IMR-90 (cell line): Measurements from ENCODE around the gene GRID1.

ENCODE experiments used
- CEBPB ChIP-seq: IDR thresholded peaks from 2 replicates; pipeline ENCODE4 v1.6.1; 2012; ENCODE audit warnings: low read depth, low read length, improper control_type of control experiment
- CHD1 ChIP-seq: IDR thresholded peaks from 2 replicates; pipeline ENCODE4 v1.6.1; 2012; ENCODE audit warnings: low read depth, low read length, improper control_type of control experiment
- MAFK ChIP-seq: IDR thresholded peaks from 2 replicates; pipeline ENCODE4 v1.6.1; 2012; ENCODE audit warnings: low read depth, low read length, improper control_type of control experiment
- POLR2A ChIP-seq: IDR thresholded peaks from 2 replicates; pipeline ENCODE4 v1.6.1; 2012; ENCODE audit warnings: mild to moderate bottlenecking, low read depth, low read length
- RAD21 ChIP-seq: IDR thresholded peaks from 2 replicates; pipeline ENCODE4 v1.6.1; 2012; ENCODE audit warnings: low read length, improper control_type of control experiment
- RFX5 ChIP-seq: IDR thresholded peaks from 2 replicates; pipeline ENCODE4 v1.8.0; 2012; ENCODE audit warnings: low read depth, mild to moderate bottlenecking, low read length, moderate library complexity
- SMC3 ChIP-seq: fragments of 150-350 bp; IDR thresholded peaks from 2 replicates; pipeline ENCODE4 v1.6.1; 2016; ENCODE audit warnings: low read depth, mild to moderate bottlenecking, antibody characterized with exemption, low read length, moderate library complexity
- TF ChIP-seq, protein P1 (sequence below): conservative IDR thresholded peaks from 2 replicates; pipeline ENCODE4 v1.5.1; 2012; ENCODE audit warnings: mild to moderate bottlenecking, low read depth, low read length, improper control_type of control experiment
- TF ChIP-seq, protein P2 (sequence below): fragments of 150-350 bp; IDR thresholded peaks from 2 replicates; pipeline ENCODE4 v1.6.1; 2017; ENCODE audit warnings: mild to moderate bottlenecking, antibody characterized with exemption, low read length, low read depth

DNA sequence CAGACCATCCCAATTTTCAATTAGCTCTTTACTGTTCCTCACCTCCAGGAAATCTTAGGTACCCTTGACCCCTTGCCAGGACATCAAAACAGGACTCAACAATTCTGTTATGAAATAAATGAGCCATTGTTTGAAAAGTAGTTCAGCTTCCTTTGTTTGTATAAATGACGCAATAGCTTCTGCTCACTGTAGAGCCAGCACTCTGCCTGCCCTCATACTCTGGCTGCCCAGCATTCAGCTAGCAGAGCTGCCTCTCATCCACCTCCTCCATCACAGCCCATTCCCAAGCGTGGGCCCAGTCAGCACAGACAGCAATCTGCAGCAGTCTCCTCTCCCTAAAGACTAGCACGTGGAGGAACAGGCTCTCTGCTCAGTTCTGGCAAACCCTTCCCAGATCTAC, 478.6 kb downstream of the GRID1 start:
- TF ChIP-seq, protein P1, sequence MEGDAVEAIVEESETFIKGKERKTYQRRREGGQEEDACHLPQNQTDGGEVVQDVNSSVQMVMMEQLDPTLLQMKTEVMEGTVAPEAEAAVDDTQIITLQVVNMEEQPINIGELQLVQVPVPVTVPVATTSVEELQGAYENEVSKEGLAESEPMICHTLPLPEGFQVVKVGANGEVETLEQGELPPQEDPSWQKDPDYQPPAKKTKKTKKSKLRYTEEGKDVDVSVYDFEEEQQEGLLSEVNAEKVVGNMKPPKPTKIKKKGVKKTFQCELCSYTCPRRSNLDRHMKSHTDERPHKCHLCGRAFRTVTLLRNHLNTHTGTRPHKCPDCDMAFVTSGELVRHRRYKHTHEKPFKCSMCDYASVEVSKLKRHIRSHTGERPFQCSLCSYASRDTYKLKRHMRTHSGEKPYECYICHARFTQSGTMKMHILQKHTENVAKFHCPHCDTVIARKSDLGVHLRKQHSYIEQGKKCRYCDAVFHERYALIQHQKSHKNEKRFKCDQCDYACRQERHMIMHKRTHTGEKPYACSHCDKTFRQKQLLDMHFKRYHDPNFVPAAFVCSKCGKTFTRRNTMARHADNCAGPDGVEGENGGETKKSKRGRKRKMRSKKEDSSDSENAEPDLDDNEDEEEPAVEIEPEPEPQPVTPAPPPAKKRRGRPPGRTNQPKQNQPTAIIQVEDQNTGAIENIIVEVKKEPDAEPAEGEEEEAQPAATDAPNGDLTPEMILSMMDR = no peak
- TF ChIP-seq SMC3 = no peak
- no peak for TF ChIP-seq CHD1
- no peak for TF ChIP-seq MAFK
- no peak for TF ChIP-seq POLR2A
- peak; percentile 45; the same call in 1 of the 2 replicates for TF ChIP-seq CEBPB
- no peak for TF ChIP-seq RFX5
- no peak for TF ChIP-seq RAD21
- TF ChIP-seq, protein P2, sequence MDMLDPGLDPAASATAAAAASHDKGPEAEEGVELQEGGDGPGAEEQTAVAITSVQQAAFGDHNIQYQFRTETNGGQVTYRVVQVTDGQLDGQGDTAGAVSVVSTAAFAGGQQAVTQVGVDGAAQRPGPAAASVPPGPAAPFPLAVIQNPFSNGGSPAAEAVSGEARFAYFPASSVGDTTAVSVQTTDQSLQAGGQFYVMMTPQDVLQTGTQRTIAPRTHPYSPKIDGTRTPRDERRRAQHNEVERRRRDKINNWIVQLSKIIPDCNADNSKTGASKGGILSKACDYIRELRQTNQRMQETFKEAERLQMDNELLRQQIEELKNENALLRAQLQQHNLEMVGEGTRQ = no peak
